Measurements from ENCODE around the gene CHTOP.
A peak's percentile ranks its signal among the peaks of the same experiment; 100 is the strongest.

The CHTOP gene

DNA sequence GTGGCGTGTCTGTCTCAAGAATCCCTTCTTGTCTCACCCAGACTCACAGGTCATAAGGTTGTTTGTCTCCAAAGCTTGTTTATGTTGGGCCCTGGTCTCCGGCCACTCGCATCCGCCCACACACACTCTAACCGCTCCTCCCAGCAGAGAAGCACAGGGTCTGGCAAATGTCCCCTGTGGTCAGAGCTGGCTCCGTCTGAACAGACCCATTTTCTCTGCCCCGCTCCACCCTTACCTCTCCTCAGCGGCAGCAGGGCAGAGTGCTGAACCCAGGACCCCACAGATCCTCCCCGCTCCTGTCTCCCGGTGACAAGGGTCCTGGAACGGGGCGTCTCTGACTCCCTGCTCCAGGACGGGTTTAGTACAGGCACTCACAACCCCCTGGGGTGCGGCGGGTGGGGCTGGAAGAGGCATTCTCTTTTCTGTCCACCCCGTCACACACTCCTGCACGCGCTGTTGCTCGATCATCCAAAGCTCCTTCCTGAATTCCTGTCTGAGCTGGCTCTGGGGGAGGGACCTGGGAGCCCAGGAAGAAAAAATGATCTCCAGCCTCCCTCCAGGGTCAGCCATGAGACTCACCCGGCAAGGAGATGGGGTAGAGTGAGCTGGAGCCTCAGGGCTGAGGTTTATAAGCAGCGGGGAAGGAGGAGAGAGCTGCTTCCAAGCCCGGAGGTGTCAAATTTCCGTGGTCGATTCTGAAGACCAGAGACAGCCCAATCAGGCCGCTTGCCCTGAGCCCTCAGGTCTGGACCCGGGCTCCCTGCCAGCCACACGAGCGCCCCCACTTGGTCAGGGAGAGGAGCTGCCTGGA is 6.8 kb upstream of the CHTOP start, which contains the start of gene S100A13:
TSS of gene S100A13 (minus strand) at position 602 of the 811 bp plus-strand sequence. CDS start 1,033 bp downstream, outside the sequence.
- peak; percentile 70 for DNase-seq (ENCODE audit: low read depth, low spot score)
- ChIA-PET CTCF (interaction anchor here (0.6 to 14.0 kb wide), 26 partner anchors 9 to 326 kb away, joined by 3 to 178 read pairs (median 4); partner anchors contain the start of genes S100A14, S100A16 and S100A6), POLR2A (interaction anchor here (0.6 to 2.7 kb wide), 33 partner anchors 9 to 363 kb away, joined by 3 to 127 read pairs (median 5); partner anchors contain the start of genes CREB3L4, DENND4B, ILF2 and INTS3)
- peak within 1 kb of the TSS; percentile 84 for H3K4me3 ChIP-seq (ENCODE audit: low read depth, low read length)
- TF ChIP-seq, protein P1, sequence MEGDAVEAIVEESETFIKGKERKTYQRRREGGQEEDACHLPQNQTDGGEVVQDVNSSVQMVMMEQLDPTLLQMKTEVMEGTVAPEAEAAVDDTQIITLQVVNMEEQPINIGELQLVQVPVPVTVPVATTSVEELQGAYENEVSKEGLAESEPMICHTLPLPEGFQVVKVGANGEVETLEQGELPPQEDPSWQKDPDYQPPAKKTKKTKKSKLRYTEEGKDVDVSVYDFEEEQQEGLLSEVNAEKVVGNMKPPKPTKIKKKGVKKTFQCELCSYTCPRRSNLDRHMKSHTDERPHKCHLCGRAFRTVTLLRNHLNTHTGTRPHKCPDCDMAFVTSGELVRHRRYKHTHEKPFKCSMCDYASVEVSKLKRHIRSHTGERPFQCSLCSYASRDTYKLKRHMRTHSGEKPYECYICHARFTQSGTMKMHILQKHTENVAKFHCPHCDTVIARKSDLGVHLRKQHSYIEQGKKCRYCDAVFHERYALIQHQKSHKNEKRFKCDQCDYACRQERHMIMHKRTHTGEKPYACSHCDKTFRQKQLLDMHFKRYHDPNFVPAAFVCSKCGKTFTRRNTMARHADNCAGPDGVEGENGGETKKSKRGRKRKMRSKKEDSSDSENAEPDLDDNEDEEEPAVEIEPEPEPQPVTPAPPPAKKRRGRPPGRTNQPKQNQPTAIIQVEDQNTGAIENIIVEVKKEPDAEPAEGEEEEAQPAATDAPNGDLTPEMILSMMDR (IDR thresholded peaks at IDR 0.05; ENCODE audit: insufficient read depth, low read length, missing control alignments): peak; percentile 84

DNA sequence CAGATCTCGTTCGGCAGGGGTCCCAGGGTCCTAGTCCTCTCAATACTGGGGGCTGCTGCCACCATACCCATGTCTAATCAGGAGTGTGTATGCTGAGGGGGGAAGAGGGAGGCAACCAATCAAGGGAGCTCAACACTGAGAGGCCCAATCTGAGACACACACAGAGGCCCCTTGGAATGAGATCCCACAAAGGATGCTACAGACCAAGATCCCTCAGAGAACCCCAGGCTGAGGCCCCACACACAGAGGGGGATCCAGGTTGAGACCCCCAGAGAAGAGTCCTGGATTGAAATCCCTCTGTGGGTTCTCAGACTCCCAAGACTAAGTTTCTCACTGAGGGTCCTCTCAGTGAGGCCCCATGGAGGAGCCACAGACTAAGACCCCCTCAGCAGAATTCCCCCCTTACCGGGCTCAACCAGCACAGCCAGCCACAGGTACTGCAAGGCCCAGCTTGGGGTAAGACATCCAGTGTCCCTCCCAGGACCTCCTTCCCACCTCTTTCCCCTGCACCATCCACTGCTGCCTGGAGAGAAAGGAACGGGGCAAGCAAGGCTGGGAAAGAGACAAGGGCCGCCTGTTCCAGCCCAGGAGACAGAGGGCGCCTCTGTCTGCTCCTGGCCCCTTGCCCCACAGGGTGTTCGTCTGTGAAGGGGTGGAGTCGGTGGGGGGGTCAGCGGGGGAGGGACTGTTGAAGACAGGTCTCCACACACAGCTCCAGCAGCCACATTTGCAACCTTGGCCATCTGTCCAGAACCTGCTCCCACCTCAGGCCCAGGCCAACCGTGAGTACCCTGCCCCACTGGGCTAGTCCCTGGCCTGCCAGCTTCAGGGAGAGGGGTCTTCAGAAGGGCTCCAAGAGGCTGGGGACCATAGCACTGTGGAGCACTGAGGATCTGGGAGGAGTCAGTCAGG is 5.9 kb upstream of the CHTOP start, which contains the start of gene S100A1:
TSS of gene S100A1 (plus strand) at position 720 of the 912 bp plus-strand sequence. CDS start 2,088 bp downstream, outside the sequence.
- no peak for DNase-seq (ENCODE audit: low read depth, low spot score)
- ChIA-PET POLR2A (interaction anchor here (0.6 to 2.7 kb wide), 33 partner anchors 9 to 362 kb away, joined by 3 to 127 read pairs (median 5); partner anchors contain the start of genes CREB3L4, DENND4B, ILF2 and INTS3), CTCF (interaction anchor here (0.7 to 14.0 kb wide), 23 partner anchors 10 to 325 kb away, joined by 3 to 178 read pairs (median 4); partner anchors contain the start of genes S100A14, S100A16 and S100A6)
- TF ChIP-seq, protein P1 (IDR thresholded peaks at IDR 0.05; ENCODE audit: insufficient read depth, low read length, missing control alignments): no peak
- H3K4me3 ChIP-seq (ENCODE audit: low read depth, low read length): peak within 1 kb of the TSS; percentile 84

DNA sequence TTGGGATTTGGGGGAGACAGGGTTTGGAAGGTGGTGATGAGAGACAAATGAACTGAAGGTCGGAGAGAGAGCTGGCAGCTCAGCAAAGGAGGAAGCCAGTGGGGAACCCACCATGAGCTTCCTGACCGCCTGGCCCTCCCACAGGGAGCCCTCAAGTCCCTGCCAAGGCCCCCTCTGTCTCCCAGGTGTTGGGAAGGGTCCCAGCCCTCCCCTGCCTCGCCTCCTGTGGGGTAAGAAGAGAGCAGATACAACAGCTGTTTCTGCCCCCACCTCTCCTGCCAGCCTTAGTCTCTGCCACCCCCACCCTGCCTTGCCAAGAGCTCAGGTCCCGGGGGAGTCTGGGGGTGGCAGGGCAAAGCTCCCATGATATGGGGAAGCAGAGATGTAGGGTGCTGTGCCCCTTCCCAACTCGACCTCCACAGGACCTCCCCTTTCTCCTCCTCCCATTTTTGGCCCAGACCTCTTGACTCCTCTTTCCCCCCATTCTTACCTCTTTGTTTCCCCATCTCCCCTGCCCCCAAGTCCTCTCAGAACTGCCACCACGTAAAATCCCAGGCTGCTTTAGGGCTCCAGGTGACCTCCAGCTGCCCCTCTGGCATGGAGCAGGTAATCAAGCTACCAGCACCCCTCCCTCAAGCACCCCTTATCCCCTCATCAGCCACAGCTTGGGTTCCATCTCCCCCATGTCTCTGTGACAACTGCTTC is 5.1 kb upstream of the CHTOP start:
- TF ChIP-seq, protein P1 (IDR thresholded peaks at IDR 0.05; ENCODE audit: insufficient read depth, low read length, missing control alignments): no peak
- H3K4me3 ChIP-seq (ENCODE audit: low read depth, low read length): no peak overlapping the region
- DNase-seq (ENCODE audit: low read depth, low spot score): no peak
- CTCF ChIA-PET: interaction anchor here (1.4 to 14.0 kb wide), 8 partner anchors 12 to 276 kb away, joined by 3 to 178 read pairs (median 35); partner anchors contain the start of genes S100A14, S100A16 and S100A6
- POLR2A ChIA-PET: interaction anchor here (1.9 kb wide), 1 partner anchor 16 kb away, joined by 7 read pairs; the partner anchor contains the start of gene S100A16

DNA sequence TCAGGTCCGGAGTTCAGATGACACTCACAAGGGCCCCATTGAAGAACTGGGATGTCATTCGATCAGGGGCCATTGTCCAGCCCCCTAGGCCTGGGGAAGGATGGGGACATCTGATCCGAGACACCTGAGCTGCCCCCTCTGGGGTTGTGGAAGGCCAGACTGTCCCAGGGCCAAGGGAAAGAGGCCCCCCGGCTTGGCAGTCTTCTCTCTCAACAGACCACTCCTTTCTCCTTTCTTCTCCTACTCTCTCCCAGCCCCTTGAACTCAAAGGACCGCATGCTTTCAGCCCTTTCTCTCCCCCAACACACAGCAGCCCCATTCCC is 4.6 kb upstream of the CHTOP start:
- POLR2A ChIA-PET: interaction anchor here (1.9 kb wide), 1 partner anchor 16 kb away, joined by 7 read pairs; the partner anchor contains the start of gene S100A16
- CTCF ChIA-PET: interaction anchor here (6.0 to 14.0 kb wide), 4 partner anchors 13 to 120 kb away, joined by 56 to 178 read pairs (median 65); partner anchors contain the start of genes S100A14, S100A16 and S100A6
- TF ChIP-seq, protein P1 (IDR thresholded peaks at IDR 0.05; ENCODE audit: insufficient read depth, low read length, missing control alignments): no peak
- no peak for DNase-seq (ENCODE audit: low read depth, low spot score)
- no peak overlapping the region for H3K4me3 ChIP-seq (ENCODE audit: low read depth, low read length)

DNA sequence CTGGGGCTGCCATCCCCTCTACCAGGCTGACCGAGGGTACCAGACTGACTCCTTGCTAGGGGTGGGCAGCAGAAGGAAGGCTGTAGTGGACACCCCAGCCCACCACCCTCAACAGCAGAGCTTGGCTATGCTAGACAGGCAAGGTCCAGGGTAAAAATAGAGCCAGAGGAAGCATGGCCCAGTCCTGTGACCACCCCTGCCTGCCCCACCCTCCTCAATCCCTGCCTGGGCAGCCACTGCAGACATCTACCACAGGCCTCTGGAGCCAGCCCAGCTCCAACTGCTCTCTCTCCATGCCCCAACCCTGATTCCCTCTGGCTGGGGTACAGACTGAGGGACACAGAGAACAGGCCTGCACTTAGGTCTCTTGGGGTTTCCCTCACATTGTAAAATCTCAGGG is 3.9 kb upstream of the CHTOP start:
- no peak overlapping the region for H3K4me3 ChIP-seq (ENCODE audit: low read depth, low read length)
- TF ChIP-seq, protein P1 (IDR thresholded peaks at IDR 0.05; ENCODE audit: insufficient read depth, low read length, missing control alignments): no peak
- no peak for DNase-seq (ENCODE audit: low read depth, low spot score)
- POLR2A ChIA-PET: interaction anchor here (1.3 to 1.9 kb wide), 2 partner anchors 17 to 360 kb away, joined by 3 to 7 read pairs; partner anchors contain the start of genes RPS27 and S100A16
- CTCF ChIA-PET: interaction anchor here (0.7 to 14.0 kb wide), 6 partner anchors 13 to 356 kb away, joined by 3 to 178 read pairs (median 58); partner anchors contain the start of genes RAB13, S100A14, S100A16 and S100A6
